ENCODE data around the gene SERPING1.

SERPING1 gene

GRCh38 chr11:57618438-57618837 lies 21.0 kb downstream of the SERPING1 start:
- Histone ChIP-seq H3K4me3 (ENCODE audit: low read depth, low read length) (no peak overlapping the region), H3K79me2 (ENCODE audit: control insufficient read depth, insufficient read depth, low read length, unreplicated experiment) (no peaks in the 10 kb centered on the region), H3K36me3 (ENCODE audit: insufficient read depth, low read length) (peaks cover 13% of the 10 kb centered on the region; the same call in 1 of the 2 replicates), H3K27me3 (ENCODE audit: insufficient read depth, low read length) (no peaks in the 10 kb centered on the region), H3K4me1 (ENCODE audit: control insufficient read depth, insufficient read depth, low read length, unreplicated experiment) (no peaks in the 10 kb centered on the region), H2AFZ (ENCODE audit: low read length, unreplicated experiment) (no peak overlapping the region), H3K27ac (ENCODE audit: low read depth, low read length) (no peak overlapping the region)

- Histone ChIP-seq H3K4me1 (ENCODE audit: control insufficient read depth, insufficient read depth, low read length, unreplicated experiment) (no peaks in the 10 kb centered on the region), H3K36me3 (ENCODE audit: insufficient read depth, low read length) (peaks cover 13% of the 10 kb centered on the region; the same call in 1 of the 2 replicates), H3K27ac (ENCODE audit: low read depth, low read length) (no peak overlapping the region), H3K27me3 (ENCODE audit: insufficient read depth, low read length) (no peaks in the 10 kb centered on the region), H3K4me3 (ENCODE audit: low read depth, low read length) (no peak overlapping the region), H2AFZ (ENCODE audit: low read length, unreplicated experiment) (no peak overlapping the region), H3K79me2 (ENCODE audit: control insufficient read depth, insufficient read depth, low read length, unreplicated experiment) (no peaks in the 10 kb centered on the region)
These were observed 21.8 kb downstream of the SERPING1 start for GRCh38 chr11:57619331-57619730.

GRCh38 chr11:57620467-57620866 lies 23.0 kb downstream of the SERPING1 start:
- H3K27me3 ChIP-seq (ENCODE audit: insufficient read depth, low read length) = no peaks in the 10 kb centered on the region

GRCh38 chr11:57622263-57622662 lies 24.8 kb downstream of the SERPING1 start:
- no peaks in the 10 kb centered on the region for H3K79me2 ChIP-seq (ENCODE audit: control insufficient read depth, insufficient read depth, low read length, unreplicated experiment)

More at GRCh38 chr11:57620467-57620866, 23.0 kb downstream of the SERPING1 start:
- peaks cover 11% of the 10 kb centered on the region; the same call in 1 of the 2 replicates for H3K36me3 ChIP-seq (ENCODE audit: insufficient read depth, low read length)
- no peaks in the 10 kb centered on the region for H3K4me1 ChIP-seq (ENCODE audit: control insufficient read depth, insufficient read depth, low read length, unreplicated experiment)
- H3K4me3 ChIP-seq (ENCODE audit: low read depth, low read length) = no peak overlapping the region
- H2AFZ ChIP-seq (ENCODE audit: low read length, unreplicated experiment) = no peak overlapping the region
- no peaks in the 10 kb centered on the region for H3K79me2 ChIP-seq (ENCODE audit: control insufficient read depth, insufficient read depth, low read length, unreplicated experiment)
- H3K27ac ChIP-seq (ENCODE audit: low read depth, low read length) = no peak overlapping the region

GRCh38 chr11:57624864-57625263 lies 27.4 kb downstream of the SERPING1 start:
- Histone ChIP-seq H3K36me3 (ENCODE audit: insufficient read depth, low read length) (0 out of 2 replicates have a peak, but pooled peaks cover 1% of the 10 kb centered on the region), H3K4me1 (ENCODE audit: control insufficient read depth, insufficient read depth, low read length, unreplicated experiment) (no peaks in the 10 kb centered on the region), H2AFZ (ENCODE audit: low read length, unreplicated experiment) (no peak overlapping the region), H3K27me3 (ENCODE audit: insufficient read depth, low read length) (no peaks in the 10 kb centered on the region), H3K4me3 (ENCODE audit: low read depth, low read length) (no peak overlapping the region), H3K79me2 (ENCODE audit: control insufficient read depth, insufficient read depth, low read length, unreplicated experiment) (no peaks in the 10 kb centered on the region), H3K27ac (ENCODE audit: low read depth, low read length) (no peak overlapping the region)

More at GRCh38 chr11:57622263-57622662, 24.8 kb downstream of the SERPING1 start:
- H2AFZ ChIP-seq (ENCODE audit: low read length, unreplicated experiment) = no peak overlapping the region
- H3K4me3 ChIP-seq (ENCODE audit: low read depth, low read length) = no peak overlapping the region
- peaks cover 11% of the 10 kb centered on the region; the same call in 1 of the 2 replicates for H3K36me3 ChIP-seq (ENCODE audit: insufficient read depth, low read length)
- no peak overlapping the region for H3K27ac ChIP-seq (ENCODE audit: low read depth, low read length)
- no peaks in the 10 kb centered on the region for H3K4me1 ChIP-seq (ENCODE audit: control insufficient read depth, insufficient read depth, low read length, unreplicated experiment)
- H3K27me3 ChIP-seq (ENCODE audit: insufficient read depth, low read length) = no peaks in the 10 kb centered on the region

- Histone ChIP-seq H3K4me1 (ENCODE audit: control insufficient read depth, insufficient read depth, low read length, unreplicated experiment) (no peaks in the 10 kb centered on the region), H3K27me3 (ENCODE audit: insufficient read depth, low read length) (peaks cover 13% of the 10 kb centered on the region; the same call in 1 of the 2 replicates), H3K27ac (ENCODE audit: low read depth, low read length) (no peak overlapping the region)
These were observed 29.4 kb downstream of the SERPING1 start for GRCh38 chr11:57626895-57627294.

GRCh38 chr11:57630171-57630570 lies 32.7 kb downstream of the SERPING1 start:
- H3K27me3 ChIP-seq (ENCODE audit: insufficient read depth, low read length) = peaks cover 27% of the 10 kb centered on the region; the same call in 1 of the 2 replicates
- no peaks in the 10 kb centered on the region for H3K36me3 ChIP-seq (ENCODE audit: insufficient read depth, low read length)
- H3K79me2 ChIP-seq (ENCODE audit: control insufficient read depth, insufficient read depth, low read length, unreplicated experiment) = no peaks in the 10 kb centered on the region
- no peak overlapping the region for H3K27ac ChIP-seq (ENCODE audit: low read depth, low read length)
- no peak overlapping the region for H2AFZ ChIP-seq (ENCODE audit: low read length, unreplicated experiment)
- H3K4me1 ChIP-seq (ENCODE audit: control insufficient read depth, insufficient read depth, low read length, unreplicated experiment) = no peaks in the 10 kb centered on the region
- H3K4me3 ChIP-seq (ENCODE audit: low read depth, low read length) = no peak overlapping the region

More at GRCh38 chr11:57626895-57627294, 29.4 kb downstream of the SERPING1 start:
- H2AFZ ChIP-seq (ENCODE audit: low read length, unreplicated experiment) = no peak overlapping the region
- H3K4me3 ChIP-seq (ENCODE audit: low read depth, low read length) = no peak overlapping the region
- H3K79me2 ChIP-seq (ENCODE audit: control insufficient read depth, insufficient read depth, low read length, unreplicated experiment) = no peaks in the 10 kb centered on the region
- no peaks in the 10 kb centered on the region for H3K36me3 ChIP-seq (ENCODE audit: insufficient read depth, low read length)

- Histone ChIP-seq H3K79me2 (ENCODE audit: control insufficient read depth, insufficient read depth, low read length, unreplicated experiment) (no peaks in the 10 kb centered on the region), H3K4me1 (ENCODE audit: control insufficient read depth, insufficient read depth, low read length, unreplicated experiment) (no peaks in the 10 kb centered on the region), H3K4me3 (ENCODE audit: low read depth, low read length) (no peak overlapping the region), H2AFZ (ENCODE audit: low read length, unreplicated experiment) (no peak overlapping the region), H3K27ac (ENCODE audit: low read depth, low read length) (no peak overlapping the region), H3K27me3 (ENCODE audit: insufficient read depth, low read length) (peaks cover 27% of the 10 kb centered on the region; the same call in 1 of the 2 replicates), H3K36me3 (ENCODE audit: insufficient read depth, low read length) (no peaks in the 10 kb centered on the region)
These were observed 34.6 kb downstream of the SERPING1 start for GRCh38 chr11:57632116-57632515.

GRCh38 chr11:57633394-57634070 lies 36.0 kb downstream of the SERPING1 start:
- no peak overlapping the region for H3K27ac ChIP-seq (ENCODE audit: low read depth, low read length)
- no peaks in the 10 kb centered on the region for H3K36me3 ChIP-seq (ENCODE audit: insufficient read depth, low read length)
- peaks cover 4% of the 10 kb centered on the region for H3K79me2 ChIP-seq (ENCODE audit: control insufficient read depth, insufficient read depth, low read length, unreplicated experiment)
- peaks cover 27% of the 10 kb centered on the region; the same call in 1 of the 2 replicates for H3K27me3 ChIP-seq (ENCODE audit: insufficient read depth, low read length)
- peaks cover 6% of the 10 kb centered on the region for H3K4me1 ChIP-seq (ENCODE audit: control insufficient read depth, insufficient read depth, low read length, unreplicated experiment)
- no peak overlapping the region for H2AFZ ChIP-seq (ENCODE audit: low read length, unreplicated experiment)
- no peak overlapping the region for H3K4me3 ChIP-seq (ENCODE audit: low read depth, low read length)

GRCh38 chr11:57634311-57634710 lies 36.8 kb downstream of the SERPING1 start:
- Histone ChIP-seq H3K36me3 (ENCODE audit: insufficient read depth, low read length) (no peaks in the 10 kb centered on the region), H3K27me3 (ENCODE audit: insufficient read depth, low read length) (peaks cover 27% of the 10 kb centered on the region; the same call in 1 of the 2 replicates)

GRCh38 chr11:57635246-57635645 lies 37.8 kb downstream of the SERPING1 start:
- no peak overlapping the region for H2AFZ ChIP-seq (ENCODE audit: low read length, unreplicated experiment)

More at GRCh38 chr11:57634311-57634710, 36.8 kb downstream of the SERPING1 start:
- H3K4me1 ChIP-seq (ENCODE audit: control insufficient read depth, insufficient read depth, low read length, unreplicated experiment) = peaks cover 6% of the 10 kb centered on the region
- no peak overlapping the region for H3K4me3 ChIP-seq (ENCODE audit: low read depth, low read length)
- H3K79me2 ChIP-seq (ENCODE audit: control insufficient read depth, insufficient read depth, low read length, unreplicated experiment) = peaks cover 12% of the 10 kb centered on the region
- H2AFZ ChIP-seq (ENCODE audit: low read length, unreplicated experiment) = no peak overlapping the region
- H3K27ac ChIP-seq (ENCODE audit: low read depth, low read length) = no peak overlapping the region

More at GRCh38 chr11:57635246-57635645, 37.8 kb downstream of the SERPING1 start:
- no peaks in the 10 kb centered on the region for H3K36me3 ChIP-seq (ENCODE audit: insufficient read depth, low read length)
- no peak overlapping the region for H3K4me3 ChIP-seq (ENCODE audit: low read depth, low read length)
- peaks cover 9% of the 10 kb centered on the region for H3K4me1 ChIP-seq (ENCODE audit: control insufficient read depth, insufficient read depth, low read length, unreplicated experiment)
- H3K27ac ChIP-seq (ENCODE audit: low read depth, low read length) = no peak overlapping the region
- peaks cover 21% of the 10 kb centered on the region for H3K79me2 ChIP-seq (ENCODE audit: control insufficient read depth, insufficient read depth, low read length, unreplicated experiment)
- H3K27me3 ChIP-seq (ENCODE audit: insufficient read depth, low read length) = peaks cover 27% of the 10 kb centered on the region; the same call in 1 of the 2 replicates

Data from ACC112 (cell line).